H9 (cell line): ENCODE results near the gene MAGEA1. TPM values are rescaled to one million over a fixed set of nuclear protein-coding genes. Genes with fewer than 3 reads are reported as not detected.
A peak's percentile ranks its signal among the peaks of the same experiment; 100 is the strongest.

Source experiments
- DNase-seq: peaks from one replicate; pipeline ENCODE4 v3.0.0-alpha.2; 2017
- H2AFZ ChIP-seq: one replicate; pipeline ENCODE4 v1.6.1; 2013; ENCODE audit warnings: mild to moderate bottlenecking, low read length, control low read depth, moderate library complexity
- H2AK5ac ChIP-seq: 2 replicates; pipeline ENCODE4 v1.6.1; 2013; ENCODE audit warnings: low read length, control low read depth, mixed read lengths; ENCODE audit not compliant: insufficient read length
- H2BK120ac ChIP-seq: one replicate; pipeline ENCODE4 v1.6.1; 2013; ENCODE audit warnings: low read depth, mild to moderate bottlenecking, low read length, control low read depth, inconsistent platforms; ENCODE audit not compliant: poor library complexity, severe bottlenecking
- H2BK12ac ChIP-seq: 2 replicates; pipeline ENCODE4 v1.6.1; 2013; ENCODE audit warnings: low read length, control low read depth, mixed read lengths, low read depth; ENCODE audit not compliant: insufficient read length
- H2BK15ac ChIP-seq: 2 replicates; pipeline ENCODE4 v1.6.1; 2013; ENCODE audit warnings: low read depth, low read length, control low read depth
- H2BK20ac ChIP-seq: one replicate; pipeline ENCODE4 v1.6.1; 2013; ENCODE audit warnings: low read depth, mild to moderate bottlenecking, low read length, control low read depth, inconsistent platforms; ENCODE audit not compliant: poor library complexity, severe bottlenecking
- H2BK5ac ChIP-seq: 2 replicates; pipeline ENCODE4 v1.6.1; 2013; ENCODE audit warnings: low read length, control low read depth, mixed read lengths; ENCODE audit not compliant: insufficient read length
- H3K14ac ChIP-seq: 2 replicates; pipeline ENCODE4 v1.6.1; 2013; ENCODE audit warnings: low read length, control low read depth; ENCODE audit not compliant: insufficient read depth
- H3K18ac ChIP-seq: 2 replicates; pipeline ENCODE4 v1.6.1; 2013; ENCODE audit warnings: low read depth, mild to moderate bottlenecking, mixed read lengths, low read length, control low read depth; ENCODE audit not compliant: insufficient read length
- H3K23ac ChIP-seq: 2 replicates; pipeline ENCODE4 v1.6.1; 2013; ENCODE audit warnings: low read length, control low read depth, mixed read lengths, low read depth; ENCODE audit not compliant: insufficient read length
- H3K23me2 ChIP-seq: 2 replicates; pipeline ENCODE4 v1.6.1; 2013; ENCODE audit warnings: low read depth, mild to moderate bottlenecking, mixed read lengths, low read length, control low read depth; ENCODE audit not compliant: insufficient read length, poor library complexity, severe bottlenecking
- H3K27ac ChIP-seq: 2 replicates; pipeline ENCODE4 v1.5.1; 2013; ENCODE audit warnings: low read length, control low read depth, mixed read lengths, low read depth; ENCODE audit not compliant: insufficient read length
- H3K27me3 ChIP-seq: 2 replicates; pipeline ENCODE4 v1.6.1; 2013; ENCODE audit warnings: low read length, control low read depth, inconsistent platforms; ENCODE audit not compliant: insufficient read depth
- H3K4ac ChIP-seq: 2 replicates; pipeline ENCODE4 v1.6.1; 2013; ENCODE audit warnings: low read depth, mild to moderate bottlenecking, control low read depth, inconsistent platforms, low read length, moderate library complexity
- H3K4me1 ChIP-seq: 2 replicates; pipeline ENCODE4 v1.6.1; 2013; ENCODE audit warnings: low read length, control low read depth, inconsistent platforms; ENCODE audit not compliant: insufficient read depth
- H3K4me2 ChIP-seq: 2 replicates; pipeline ENCODE4 v1.6.1; 2013; ENCODE audit warnings: low read length, control low read depth, mixed read lengths; ENCODE audit not compliant: insufficient read length, insufficient read depth
- H3K56ac ChIP-seq: 2 replicates; pipeline ENCODE4 v1.6.1; 2013; ENCODE audit warnings: low read depth, mild to moderate bottlenecking, mixed read lengths, low read length, control low read depth; ENCODE audit not compliant: insufficient read length
- H3K79me1 ChIP-seq: 2 replicates; pipeline ENCODE4 v1.6.1; 2013; ENCODE audit warnings: low read depth, mild to moderate bottlenecking, moderate library complexity, low read length, control low read depth, inconsistent platforms; ENCODE audit not compliant: insufficient read depth, poor library complexity, severe bottlenecking
- H3K79me2 ChIP-seq: 2 replicates; pipeline ENCODE4 v1.6.1; 2013; ENCODE audit warnings: low read length, control low read depth, inconsistent platforms; ENCODE audit not compliant: insufficient read depth
- H3K9ac ChIP-seq: 2 replicates; pipeline ENCODE4 v1.6.1; 2013; ENCODE audit warnings: low read length, control low read depth, mixed read lengths; ENCODE audit not compliant: insufficient read length; ENCODE audit errors: extremely low read depth
- H3K9me3 ChIP-seq: one replicate; pipeline ENCODE4 v1.6.1; 2013; ENCODE audit warnings: low read depth, low read length, inconsistent platforms; ENCODE audit not compliant: control insufficient read depth
- H3T11ph ChIP-seq: one replicate; pipeline ENCODE4 v1.6.1; 2013; ENCODE audit warnings: mild to moderate bottlenecking, low read length, control low read depth, inconsistent platforms
- H4K20me1 ChIP-seq: one replicate; pipeline ENCODE4 v1.6.1; 2013; ENCODE audit not compliant: control insufficient read depth, insufficient read length, insufficient read depth
- H4K5ac ChIP-seq: 2 replicates; pipeline ENCODE4 v1.6.1; 2013; ENCODE audit warnings: low read depth, mild to moderate bottlenecking, mixed read lengths, low read length, control low read depth; ENCODE audit not compliant: insufficient read length
- H4K8ac ChIP-seq: replicated peaks from 2 replicates; pipeline ENCODE4 v1.6.1; 2013; ENCODE audit warnings: low read length, control low read depth, mixed read lengths, low read depth; ENCODE audit not compliant: insufficient read length
- H4K91ac ChIP-seq: 2 replicates; pipeline ENCODE4 v1.6.1; 2013; ENCODE audit warnings: low read depth, mild to moderate bottlenecking, moderate library complexity, mixed read lengths, low read length, control low read depth; ENCODE audit not compliant: insufficient read length
- H3K27ac Mint-ChIP-seq, 3 experiments: 2 replicates in 2 of 3; 3 replicates in 1 of 3; pipeline ENCODE4 v1.8.0; 2020 to 2021; ENCODE audit warnings: mixed read lengths in 3 of 3, mild to moderate bottlenecking in 1 of 3, moderate library complexity in 1 of 3
- H3K27me3 Mint-ChIP-seq: 2 replicates; pipeline ENCODE4 v1.8.0; 2021; ENCODE audit warnings: low read depth, mild to moderate bottlenecking, moderate library complexity, mixed read lengths
- H3K36me3 Mint-ChIP-seq, 3 experiments: 2 replicates in 2 of 3; 3 replicates in 1 of 3; pipeline ENCODE4 v1.8.0; 2020 to 2021; ENCODE audit warnings: low read depth in 3 of 3, mixed read lengths in 3 of 3; ENCODE audit not compliant: insufficient read depth in 1 of 3
- H3K4me1 Mint-ChIP-seq, 2 experiments: 2 replicates each; pipeline ENCODE4 v1.8.0; 2020; ENCODE audit warnings: mixed read lengths in 2 of 2
- H3K4me3 Mint-ChIP-seq, 2 experiments: 2 replicates in 1 of 2; 3 replicates in 1 of 2; pipeline ENCODE4 v1.8.0; 2020 to 2021; ENCODE audit warnings: mild to moderate bottlenecking in 2 of 2, mixed read lengths in 2 of 2, moderate library complexity in 1 of 2
- H3K9me3 Mint-ChIP-seq, 2 experiments: 2 replicates in 1 of 2; 3 replicates in 1 of 2; pipeline ENCODE4 v1.8.0; 2020; ENCODE audit warnings: mild to moderate bottlenecking in 2 of 2, mixed read lengths in 2 of 2, moderate library complexity in 1 of 2
- WGBS: extraction: QIAGEN DNeasy Blood & Tissue Kit; methylation state at CpG from one replicate; pipeline ENCODE4 v1.1.7; 2013; ENCODE audit warnings: missing lambda C conversion rate, low lambda C conversion rate, mixed read lengths; ENCODE audit not compliant: insufficient read length; ENCODE audit errors: extremely low coverage; 5-methylcytosine and 5-hydroxymethylcytosine counted together
- total RNA-seq: library from RNA; stranded (reverse); gene quantifications from 2 replicates; pipeline ENCODE4 v1.2.1, GENCODE V29; 2021
- TF ChIP-seq, protein P1 (sequence below): fragments of 200-600 bp; sonication (generic); conservative IDR thresholded peaks from 3 replicates; pipeline ENCODE4 v1.8.0; 2021; ENCODE audit warnings: antibody characterized with exemption, mild to moderate bottlenecking

The MAGEA1 gene
- total RNA-seq, 1 experiment from 2014 or later, result not detected

- Histone ChIP-seq H2AFZ (no peak overlapping the region), H3K27me3 (no peaks in the 10 kb centered on the region), H3K9ac (no peak overlapping the region), H3K79me1 (no peaks in the 10 kb centered on the region), H2BK5ac (no peak overlapping the region), H3T11ph (no peak overlapping the region), H3K4me2 (peak overlapping the region; percentile 56), H4K5ac (no peak overlapping the region), H2BK12ac (no peak overlapping the region), H3K14ac (no peak overlapping the region), H3K79me2 (no peaks in the 10 kb centered on the region), H3K4me1 (no peaks in the 10 kb centered on the region), H3K23me2 (no peaks in the 10 kb centered on the region), H3K9me3 (peaks cover 28% of the 10 kb centered on the region), H4K8ac (no peak overlapping the region), H4K91ac (no peak overlapping the region), H2BK20ac (no peak overlapping the region), H3K56ac (no peak overlapping the region), H3K27ac (no peak overlapping the region), H2AK5ac (no peak overlapping the region), H3K23ac (no peak overlapping the region), H3K18ac (no peak overlapping the region), H4K20me1 (no peaks in the 10 kb centered on the region), H2BK120ac (no peak overlapping the region), H2BK15ac (no peak overlapping the region), H3K4ac (no peak overlapping the region)
- DNase-seq, result peak; percentile 95
- H3K9me3 Mint-ChIP-seq, result peaks cover 60 to 78% of the 10 kb centered on the region in 2 experiments
- H3K4me1 Mint-ChIP-seq, result peaks cover 7 to 8% of the 10 kb centered on the region in 2 experiments
- WGBS, result no CpG with 5 or more reads among the region's 16 CpGs
- TF ChIP-seq, protein P1, sequence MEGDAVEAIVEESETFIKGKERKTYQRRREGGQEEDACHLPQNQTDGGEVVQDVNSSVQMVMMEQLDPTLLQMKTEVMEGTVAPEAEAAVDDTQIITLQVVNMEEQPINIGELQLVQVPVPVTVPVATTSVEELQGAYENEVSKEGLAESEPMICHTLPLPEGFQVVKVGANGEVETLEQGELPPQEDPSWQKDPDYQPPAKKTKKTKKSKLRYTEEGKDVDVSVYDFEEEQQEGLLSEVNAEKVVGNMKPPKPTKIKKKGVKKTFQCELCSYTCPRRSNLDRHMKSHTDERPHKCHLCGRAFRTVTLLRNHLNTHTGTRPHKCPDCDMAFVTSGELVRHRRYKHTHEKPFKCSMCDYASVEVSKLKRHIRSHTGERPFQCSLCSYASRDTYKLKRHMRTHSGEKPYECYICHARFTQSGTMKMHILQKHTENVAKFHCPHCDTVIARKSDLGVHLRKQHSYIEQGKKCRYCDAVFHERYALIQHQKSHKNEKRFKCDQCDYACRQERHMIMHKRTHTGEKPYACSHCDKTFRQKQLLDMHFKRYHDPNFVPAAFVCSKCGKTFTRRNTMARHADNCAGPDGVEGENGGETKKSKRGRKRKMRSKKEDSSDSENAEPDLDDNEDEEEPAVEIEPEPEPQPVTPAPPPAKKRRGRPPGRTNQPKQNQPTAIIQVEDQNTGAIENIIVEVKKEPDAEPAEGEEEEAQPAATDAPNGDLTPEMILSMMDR, result no peak
- peaks cover 0 to 8% (median 3%) of the 10 kb centered on the region in 3 experiments; a peak in 4 of 7 replicates for H3K36me3 Mint-ChIP-seq
- peaks cover 4% of the 10 kb centered on the region; the same call in 1 of the 2 replicates for H3K27me3 Mint-ChIP-seq
- H3K4me3 Mint-ChIP-seq, result peak overlapping the region; percentile 68 to 74
- H3K27ac Mint-ChIP-seq, result peak overlapping the region; percentile 81 to 93 (median 82); a peak in 5 of 7 replicates
Measured at GRCh38 chrX:153226344-153227185, 47.5 kb downstream of the MAGEA1 start.

Other genes with a start within 250 kb of the MAGEA1 start
- 0.07 TPM in 1 of 2 replicates, not detected in the other for gene PNMA5, start 185.2 kb upstream of the MAGEA1 start, total RNA-seq
- 9.1 and 9.4 TPM in 2 replicates for gene PNMA3, start 122.8 kb upstream of the MAGEA1 start, total RNA-seq
- 7.7 and 8.0 TPM in 2 replicates for gene PNMA6A, start 106.8 kb upstream of the MAGEA1 start, total RNA-seq
- gene PNMA6F, start 142.5 kb downstream of the MAGEA1 start, total RNA-seq, result not detected in 2 replicates
- 11.8 and 12.1 TPM in 2 replicates for gene ZNF275, start 154.9 kb downstream of the MAGEA1 start, total RNA-seq
- gene PNMA6E, start 222.1 kb downstream of the MAGEA1 start, total RNA-seq, result not detected in 2 replicates
- 0.66 and 0.68 TPM in 2 replicates for gene ZFP92, start 232.2 kb downstream of the MAGEA1 start, total RNA-seq